GM12878 (cell line): ENCODE results near the gene WDR48. TPM values are rescaled to one million over a fixed set of nuclear protein-coding genes. Genes with fewer than 3 reads are reported as not detected.

Source experiments
- ATAC-seq: fragments of 200-7000 bp; cut with Tn5 transposase; 3 replicates; pipeline ENCODE4 v1.9.1; 2020; ENCODE audit warnings: mild to moderate bottlenecking, moderate library complexity
- BruUV-seq: library from RNA; stranded (reverse); fragments of 400-500 nt; replicated peaks from 2 replicates; lab custom pipeline; 2021; lab: Mats Ljungman, UMichigan
- CTCF ChIA-PET: fragments of 300-600 bp; sonication (Branson Sonifier 250); formaldehyde crosslinking; extraction: SDS; loops from one replicate; lab custom pipeline; 2021; ENCODE audit warnings: inconsistent platforms; lab: Yijun Ruan, JAX
- POLR2A ChIA-PET: fragments of 350-600 bp; formaldehyde crosslinking; extraction: SDS; loops from one replicate; lab custom pipeline; 2021; ENCODE audit warnings: inconsistent platforms; lab: Charles Lee
- RAD21 ChIA-PET: fragments of 300-600 bp; sonication (Branson Sonifier 250); formaldehyde crosslinking; loops from one replicate; lab custom pipeline; 2023; ENCODE audit warnings: antibody characterized with exemption; ENCODE audit not compliant: unreplicated experiment; lab: Charles Lee
- SMC1A ChIA-PET: fragments of 300-600 bp; sonication (Branson Sonifier 250); formaldehyde crosslinking; loops from one replicate; lab custom pipeline; 2023; ENCODE audit not compliant: unreplicated experiment, uncharacterized antibody; lab: Charles Lee
- DNase-seq: peaks from one replicate; pipeline ENCODE4 v3.0.0-alpha.2; 2011; ENCODE audit warnings: low read depth, low spot score
- FAIRE-seq: peaks from 3 replicates; lab custom pipeline; 2011; peaks lifted over from hg19 to GRCh38; lab: Jason Lieb, UNC
- H2AFZ ChIP-seq: 2 replicates; pipeline ENCODE4 v1.6.0; 2011; ENCODE audit warnings: low read depth, low read length, control low read depth; ENCODE audit not compliant: control insufficient read depth
- H3K27ac ChIP-seq: 2 replicates; pipeline ENCODE4 v1.5.1; 2011; ENCODE audit warnings: control low read depth; ENCODE audit not compliant: control insufficient read depth, insufficient read depth
- H3K27me3 ChIP-seq, 2 experiments: replicated peaks in 1 of 2; 2 replicates each; pipeline versions ENCODE4 v1.6.0 to v1.6.1; 2011; ENCODE audit warnings: low read length in 1 of 2; ENCODE audit not compliant: control insufficient read depth in 2 of 2, insufficient read depth in 2 of 2
- H3K36me3 ChIP-seq, 2 experiments: 2 replicates each; pipeline ENCODE4 v1.5.1; 2011; ENCODE audit warnings: low read length in 1 of 2; ENCODE audit not compliant: control insufficient read depth in 2 of 2, insufficient read depth in 2 of 2
- H3K4me1 ChIP-seq: 2 replicates; pipeline ENCODE4 v1.6.1; 2011; ENCODE audit warnings: mild to moderate bottlenecking, low read length, moderate library complexity, mixed read lengths; ENCODE audit not compliant: control insufficient read depth, insufficient read depth
- H3K4me2 ChIP-seq: 2 replicates; pipeline ENCODE4 v1.6.0; 2011; ENCODE audit warnings: control low read depth; ENCODE audit not compliant: control insufficient read depth, insufficient read depth
- H3K4me3 ChIP-seq: fragments of 200-600 bp; sonication (generic); 2 replicates; pipeline ENCODE4 v1.5.1; 2016
- H3K79me2 ChIP-seq: 2 replicates; pipeline ENCODE4 v1.6.0; 2011; ENCODE audit warnings: low read length; ENCODE audit not compliant: control insufficient read depth, insufficient read depth
- H3K9ac ChIP-seq: 2 replicates; pipeline ENCODE4 v1.8.0; 2011; ENCODE audit warnings: low read length, control low read depth, mixed read lengths; ENCODE audit not compliant: control insufficient read depth, insufficient read depth
- H3K9me3 ChIP-seq: replicated peaks from 3 replicates; pipeline ENCODE4 v1.5.1; 2011; ENCODE audit warnings: mild to moderate bottlenecking, low read length; ENCODE audit not compliant: control insufficient read depth, insufficient read depth
- H4K20me1 ChIP-seq: 2 replicates; pipeline ENCODE4 v1.6.0; 2011; ENCODE audit not compliant: control insufficient read depth, insufficient read depth
- POLR2AphosphoS2 ChIP-seq: IDR thresholded peaks from 2 replicates; pipeline ENCODE4 v1.6.1; 2011; ENCODE audit warnings: low read depth, mild to moderate bottlenecking, low read length, improper control_type of control experiment, moderate library complexity
- WGBS: methylation state at CpG from one replicate; pipeline ENCODE4 v1.1.6; 2016; ENCODE audit warnings: low lambda C conversion rate; ENCODE audit not compliant: insufficient replicate concordance, insufficient coverage; ENCODE audit errors: missing lambda C conversion rate; 5-methylcytosine and 5-hydroxymethylcytosine counted together
- in situ Hi-C: fragments of 300-500 bp; cut with MboI; formaldehyde crosslinking; loops from 9 replicates; pipeline ENCODE4 v1.14.3; 2018; ENCODE audit warnings: mixed read lengths
- intact Hi-C: fragments of 100-400 bp; cut with micrococcal nuclease; formaldehyde crosslinking; loops from one replicate; pipeline ENCODE4 v1.14.2; 2022; ENCODE audit not compliant: unreplicated experiment
- polyA plus RNA-seq, 11 experiments: library from polyadenylated mRNA; depleted of rRNA in 4 of 11; unstranded in 6 of 11; stranded (reverse) in 5 of 11; fragments of >200 nt; fragmentation: Nextera tagmentation in 4 of 11; fragmentation: Illumina TruSeq in 1 of 11; extraction: Ambion mirVana in 4 of 11; extraction: Trizol in 1 of 11; gene quantifications; 1 replicate in 1 of 11; 2 replicates in 10 of 11; pipeline versions ENCODE4 v1.2.1 to v1.2.3, GENCODE V29; 2011 to 2016; ENCODE audit warnings: inconsistent platforms in 2 of 11, missing spikeins in 2 of 11, low read depth in 1 of 11
- total RNA-seq, 4 experiments: library from RNA; depleted of rRNA in 3 of 4; stranded (reverse); fragments of >200 nt in 3 of 4; fragmentation: Illumina TruSeq in 1 of 4; extraction: Trizol in 1 of 4; gene quantifications; 2 replicates each; pipeline versions ENCODE4 v1.2.1 to v1.2.3, GENCODE V29; 2013 to 2021
- TF ChIP-seq, protein P1 (sequence below): fragments of 450-650 bp; formaldehyde crosslinking; IDR thresholded peaks from 2 replicates; pipeline ENCODE4 v1.4.0; 2022; ENCODE audit warnings: mild to moderate bottlenecking, moderate library complexity

The WDR48 gene
- total and polyA plus RNA-seq, 10 of the 15 experiments (the other 5 are each of a cell fraction or from before 2014, with no cell fraction given): 16.8 to 43.8 (median 29.0) TPM

DNA sequence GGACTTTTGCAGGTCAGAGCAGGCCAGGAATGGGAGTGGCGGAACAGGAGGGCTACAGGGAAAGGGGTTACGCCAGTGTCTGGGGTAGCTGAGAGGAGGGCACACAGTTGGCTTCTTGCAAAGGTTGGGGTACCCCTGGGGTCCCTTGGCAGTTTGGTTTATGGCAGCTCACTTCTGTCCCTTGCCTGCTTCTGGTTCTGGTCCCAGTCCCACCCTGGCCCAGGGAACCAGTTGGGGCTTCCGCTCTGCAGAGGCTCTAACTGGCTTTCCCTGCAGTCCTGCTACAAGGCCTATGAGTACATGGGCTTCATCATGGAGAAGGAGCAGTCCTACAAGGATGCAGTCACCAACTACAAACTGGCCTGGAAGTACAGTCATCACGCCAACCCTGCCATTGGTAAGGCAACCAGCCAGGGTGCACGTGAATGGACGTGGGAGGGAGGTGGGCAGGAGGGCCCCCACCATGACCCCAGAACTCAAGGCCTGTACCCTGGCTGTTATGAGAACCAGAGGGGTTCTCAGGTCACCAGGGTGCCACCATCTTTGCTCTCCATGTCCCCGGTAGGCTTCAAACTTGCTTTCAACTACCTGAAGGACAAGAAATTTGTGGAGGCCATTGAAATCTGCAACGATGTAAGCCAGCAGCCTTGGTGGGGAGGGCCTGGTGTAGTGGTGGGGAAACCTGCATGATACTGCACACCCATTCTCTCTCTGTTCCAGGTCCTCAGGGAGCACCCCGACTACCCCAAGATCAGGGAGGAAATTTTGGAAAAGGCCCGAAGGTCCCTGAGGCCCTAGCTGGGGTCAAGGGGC lies 86.4 kb downstream of the WDR48 start:
- in situ Hi-C loops: no loop called here
- Histone ChIP-seq H3K9ac (no peak overlapping the region), H3K27ac (no peak overlapping the region), H3K4me2 (no peak overlapping the region), H3K9me3 (no peaks in the 10 kb centered on the region), H3K36me3 (peaks cover 9 to 15% of the 10 kb centered on the region in 2 experiments), H3K4me3 (no peak overlapping the region), H3K27me3 (no peaks in the 10 kb centered on the region), H3K4me1 (no peaks in the 10 kb centered on the region; the same call in 1 of the 2 replicates), H4K20me1 (no peaks in the 10 kb centered on the region; the same call in 1 of the 2 replicates), H3K79me2 (peaks cover 3% of the 10 kb centered on the region), H2AFZ (no peak overlapping the region)
- POLR2A ChIA-PET: interaction anchor here (0.6 kb wide), 1 partner anchor 9 kb away, joined by 3 read pairs; no protein-coding TSS in a partner anchor
- no peak for ATAC-seq
- FAIRE-seq: no peak
- intact Hi-C loops: no loop called here
- DNase-seq: no peak
- CTCF ChIA-PET: interaction anchor here (0.6 to 0.7 kb wide), 3 partner anchors 11 to 399 kb away, joined by 3 to 5 read pairs (median 3); no protein-coding TSS in a partner anchor
- 86% methylated on average over 10 of the region's 10 CpGs for WGBS
- SMC1A ChIA-PET: interaction anchor here (0.6 to 1.2 kb wide), 2 partner anchors 12 to 13 kb away, joined by 3 read pairs; no protein-coding TSS in a partner anchor
- TF ChIP-seq, protein P1, sequence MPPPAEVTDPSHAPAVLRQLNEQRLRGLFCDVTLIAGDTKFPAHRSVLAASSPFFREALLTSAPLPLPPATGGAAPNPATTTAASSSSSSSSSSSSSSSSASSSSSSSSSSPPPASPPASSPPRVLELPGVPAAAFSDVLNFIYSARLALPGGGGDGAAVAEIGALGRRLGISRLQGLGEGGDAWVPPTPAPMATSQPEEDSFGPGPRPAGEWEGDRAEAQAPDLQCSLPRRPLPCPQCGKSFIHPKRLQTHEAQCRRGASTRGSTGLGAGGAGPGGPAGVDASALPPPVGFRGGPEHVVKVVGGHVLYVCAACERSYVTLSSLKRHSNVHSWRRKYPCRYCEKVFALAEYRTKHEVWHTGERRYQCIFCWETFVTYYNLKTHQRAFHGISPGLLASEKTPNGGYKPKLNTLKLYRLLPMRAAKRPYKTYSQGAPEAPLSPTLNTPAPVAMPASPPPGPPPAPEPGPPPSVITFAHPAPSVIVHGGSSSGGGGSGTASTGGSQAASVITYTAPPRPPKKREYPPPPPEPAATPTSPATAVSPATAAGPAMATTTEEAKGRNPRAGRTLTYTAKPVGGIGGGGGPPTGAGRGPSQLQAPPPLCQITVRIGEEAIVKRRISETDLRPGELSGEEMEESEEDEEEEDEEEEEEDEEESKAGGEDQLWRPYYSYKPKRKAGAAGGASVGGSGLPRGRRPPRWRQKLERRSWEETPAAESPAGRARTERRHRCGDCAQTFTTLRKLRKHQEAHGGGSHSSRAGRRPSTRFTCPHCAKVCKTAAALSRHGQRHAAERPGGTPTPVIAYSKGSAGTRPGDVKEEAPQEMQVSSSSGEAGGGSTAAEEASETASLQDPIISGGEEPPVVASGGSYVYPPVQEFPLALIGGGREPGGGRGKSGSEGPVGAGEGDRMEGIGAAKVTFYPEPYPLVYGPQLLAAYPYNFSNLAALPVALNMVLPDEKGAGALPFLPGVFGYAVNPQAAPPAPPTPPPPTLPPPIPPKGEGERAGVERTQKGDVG (CRISPR knock-in tag): no peak
- TF ChIP-seq POLR2AphosphoS2: 0 out of 2 replicates have a peak, but pooled peaks have one; percentile 61
- BruUV-seq: no TSS peak
- RAD21 ChIA-PET: interaction anchor here (0.9 kb wide), 1 partner anchor 150 kb away, joined by 4 read pairs; no protein-coding TSS in a partner anchor
